GM19468 (cell line): ENCODE measurements around the gene CDH24.
"Not testable (repeated sequence)": the region's sequence is repeated elsewhere in the genome, so short reads cannot be mapped to it uniquely, and the experiment has no call there.

Experiments
- ATAC-seq: cut with Tn5 transposase; IDR thresholded peaks from one replicate; pipeline ENCODE4 v1.9.1; 2021; ENCODE audit warnings: mild to moderate bottlenecking, moderate library complexity, moderate number of reproducible peaks; ENCODE audit not compliant: unreplicated experiment; ENCODE audit errors: extremely low read depth

Gene CDH24

DNA sequence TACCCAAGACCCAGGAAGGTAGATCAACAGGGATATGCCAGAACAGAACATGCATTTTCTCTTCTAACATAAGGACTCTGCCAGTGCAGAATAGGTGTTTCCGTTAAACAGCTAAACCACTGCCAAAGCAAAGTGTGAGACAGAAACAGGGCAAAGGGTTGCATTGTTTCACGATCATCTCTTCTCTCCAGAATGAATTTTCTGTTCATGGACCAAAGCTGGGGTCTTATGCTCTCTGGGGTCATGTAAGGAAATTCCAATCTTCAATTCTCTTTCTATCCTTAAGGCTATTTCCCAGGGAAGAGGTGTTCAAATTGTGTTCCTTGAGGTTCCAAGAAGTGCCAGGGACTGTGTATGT is 33.5 kb downstream of the CDH24 start:
- no peak for ATAC-seq

DNA sequence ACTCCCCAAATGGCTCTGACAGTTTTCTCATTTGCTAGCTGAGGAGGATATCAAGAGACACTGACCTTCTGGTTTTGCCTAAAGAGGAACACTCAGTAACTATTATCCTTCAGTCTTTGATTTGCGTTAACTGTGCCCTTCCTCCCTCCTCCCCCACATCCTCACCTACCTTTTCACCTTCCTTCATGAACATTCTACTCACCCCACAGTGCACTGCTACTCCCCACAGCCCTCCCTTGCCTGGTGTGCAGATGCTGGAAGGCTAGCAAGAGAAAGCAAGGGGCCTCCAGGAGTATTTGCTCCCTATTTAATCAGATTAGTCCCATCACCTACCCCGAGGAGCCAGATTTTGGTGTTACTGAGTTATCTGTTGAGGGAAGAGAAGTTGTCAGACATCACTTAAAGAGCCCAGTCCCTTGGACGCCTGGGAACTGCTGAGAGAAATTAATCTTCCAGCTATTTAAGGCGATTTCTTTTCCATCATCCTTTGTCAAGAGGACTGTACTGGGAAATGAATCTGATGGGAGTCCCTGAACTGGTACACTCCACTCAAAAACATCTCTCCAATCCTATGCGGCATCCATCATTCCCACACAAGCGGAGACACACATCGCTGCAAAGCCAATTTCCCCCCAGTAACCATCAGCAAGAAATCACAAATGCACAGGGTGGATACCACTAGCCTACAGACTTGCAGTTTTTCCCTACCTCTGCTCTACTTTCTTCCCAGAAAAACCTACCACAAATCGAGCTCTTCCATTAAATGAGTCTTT is 34.1 kb downstream of the CDH24 start:
- ATAC-seq: no peak

DNA sequence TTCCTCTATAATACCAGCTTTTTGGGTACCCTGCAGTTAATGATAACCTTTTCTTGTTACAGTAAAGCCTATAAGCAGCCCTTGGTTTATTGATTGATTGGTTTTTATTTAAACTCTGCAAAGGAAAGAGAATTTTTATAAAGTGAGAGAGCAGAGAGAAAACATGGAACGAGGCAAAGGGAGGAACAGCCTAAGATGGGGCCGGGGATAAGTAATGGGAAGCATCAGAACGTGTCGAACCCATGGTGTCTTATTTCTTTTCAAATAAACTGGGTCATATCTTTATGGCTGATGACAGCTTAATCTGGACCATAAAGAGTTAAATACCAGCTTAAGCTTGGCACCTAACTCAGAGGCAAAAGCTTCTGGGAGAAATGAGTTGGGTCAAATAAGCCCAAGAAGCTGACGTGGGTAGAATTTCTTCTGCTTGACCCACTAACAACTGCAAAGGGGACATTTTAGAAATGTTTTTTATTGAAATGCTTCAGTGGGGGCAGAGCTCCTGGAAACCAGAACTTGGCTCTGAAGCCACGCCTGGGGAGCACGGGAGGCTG is 35.4 kb downstream of the CDH24 start:
- ATAC-seq: no peak

DNA sequence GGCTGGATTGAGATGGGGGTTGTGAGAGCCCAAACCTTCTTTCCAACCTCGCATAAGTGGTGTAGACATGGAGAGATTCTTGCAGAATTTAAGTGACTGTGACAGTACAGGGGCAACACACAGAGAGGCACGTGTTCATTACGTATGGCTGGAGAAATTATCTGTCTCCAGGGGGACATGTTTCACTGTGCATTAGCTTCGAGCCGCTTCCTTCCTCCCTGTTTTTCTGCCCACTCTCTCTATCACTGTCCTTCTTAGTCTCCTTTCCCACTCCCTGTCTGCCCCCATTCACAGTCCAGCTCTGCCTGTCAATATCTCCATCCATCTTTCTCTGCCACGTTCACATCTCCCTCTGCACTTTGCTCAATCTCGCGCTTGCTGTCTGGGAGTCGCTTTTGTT is 35.9 kb downstream of the CDH24 start:
- ATAC-seq: no peak

DNA sequence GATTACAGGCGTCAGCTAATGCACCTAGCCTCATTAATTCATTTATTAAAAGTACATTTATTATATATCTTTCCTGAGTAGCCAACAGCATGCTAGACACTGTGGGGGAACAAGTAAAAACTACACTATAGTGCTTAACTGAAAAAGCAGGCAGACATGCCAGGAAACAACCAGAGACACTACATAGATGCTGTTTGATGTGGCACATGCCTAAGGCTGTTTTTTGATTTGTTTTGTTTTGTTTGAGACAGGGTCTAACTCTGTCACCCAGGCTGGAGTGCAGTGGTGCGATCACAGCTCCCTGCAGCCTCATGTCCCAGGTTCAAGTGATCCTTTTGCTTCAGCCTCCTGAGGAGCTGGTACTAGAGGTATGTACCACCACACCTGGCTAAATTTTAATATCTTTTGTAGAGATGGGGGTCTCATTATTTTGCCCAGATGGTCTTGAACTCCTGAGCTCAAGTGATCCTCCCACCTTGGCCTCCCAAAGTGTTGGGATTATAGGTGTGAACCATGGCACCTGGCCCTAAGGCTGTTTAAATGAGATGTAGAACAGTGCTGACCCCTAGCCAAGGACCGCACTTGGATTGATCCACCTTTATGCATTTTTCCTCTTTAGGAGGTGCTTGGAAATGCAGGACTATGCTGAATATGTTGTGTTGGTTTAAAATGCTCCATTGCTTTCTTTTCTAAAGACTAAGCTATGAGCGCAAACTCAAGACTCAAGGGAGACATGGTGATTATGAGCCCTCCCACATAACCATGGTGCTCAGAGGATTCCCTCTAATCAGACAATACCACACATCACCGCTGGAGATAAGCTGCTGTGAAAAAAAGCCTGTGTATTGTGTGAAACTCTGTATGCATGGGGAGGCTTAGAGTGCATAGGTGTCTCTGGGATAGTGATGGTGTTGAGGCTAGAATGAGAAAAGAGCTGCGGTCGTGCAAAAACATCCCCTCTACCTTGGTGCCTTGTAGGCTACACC is 36.9 kb downstream of the CDH24 start:
- ATAC-seq: no peak

DNA sequence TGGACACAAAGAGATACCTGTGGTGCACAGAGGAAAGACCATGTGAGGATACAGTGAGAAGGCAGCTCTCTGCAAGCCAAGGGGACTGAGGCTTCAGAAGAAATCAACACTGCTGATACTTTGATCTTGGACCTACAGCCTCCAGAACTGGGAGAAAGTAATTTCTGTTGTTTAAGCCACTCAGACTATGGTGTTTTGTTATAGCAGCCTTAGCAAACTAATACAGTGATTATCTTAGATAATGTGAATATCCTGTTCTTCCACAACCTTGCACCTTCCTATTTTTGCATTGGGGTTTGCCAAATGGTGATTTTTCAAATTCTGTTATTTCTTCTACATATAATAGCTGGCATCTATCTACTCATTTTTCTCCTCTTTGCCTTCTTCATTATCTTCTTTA is 39.2 kb downstream of the CDH24 start:
- no peak for ATAC-seq

DNA sequence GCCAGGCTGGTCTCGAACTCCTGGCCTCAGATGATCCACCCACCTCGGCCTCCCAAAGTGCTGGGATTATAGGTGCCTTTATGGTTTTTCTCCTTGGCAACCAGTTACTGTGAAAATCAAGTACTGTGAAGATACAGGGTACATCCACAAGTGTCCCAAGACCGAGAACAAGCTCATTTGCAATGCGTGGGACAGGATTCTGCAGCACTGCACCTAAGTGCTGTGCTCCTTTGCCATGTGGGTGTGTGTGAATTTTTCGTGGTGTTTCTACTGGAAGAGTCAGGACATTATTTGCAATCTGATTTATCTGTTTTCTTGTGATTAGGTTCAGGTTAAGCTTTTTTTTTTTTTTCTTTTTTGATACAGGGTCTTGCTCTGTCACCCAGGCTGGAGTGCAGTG is 40.2 kb downstream of the CDH24 start:
- no peak for ATAC-seq

DNA sequence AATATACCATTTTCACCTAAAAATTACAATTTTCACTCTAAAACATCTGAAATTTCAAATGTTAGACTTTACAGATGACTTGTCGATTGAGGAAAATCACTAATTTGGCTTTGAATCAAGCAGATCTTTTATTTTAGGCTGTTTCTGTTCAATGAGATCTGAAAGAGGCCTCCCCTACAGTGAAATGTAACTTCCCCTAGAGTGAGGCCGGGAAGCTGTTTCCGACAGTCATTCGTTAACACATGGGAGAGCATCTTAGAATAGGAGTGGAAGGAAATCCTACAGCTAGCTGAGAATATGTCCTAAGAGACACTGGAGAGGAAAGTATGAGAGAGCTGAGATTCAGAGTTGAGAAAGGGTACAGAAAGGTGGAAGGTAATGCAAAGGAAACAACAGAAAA is 41.7 kb downstream of the CDH24 start:
- no peak for ATAC-seq

DNA sequence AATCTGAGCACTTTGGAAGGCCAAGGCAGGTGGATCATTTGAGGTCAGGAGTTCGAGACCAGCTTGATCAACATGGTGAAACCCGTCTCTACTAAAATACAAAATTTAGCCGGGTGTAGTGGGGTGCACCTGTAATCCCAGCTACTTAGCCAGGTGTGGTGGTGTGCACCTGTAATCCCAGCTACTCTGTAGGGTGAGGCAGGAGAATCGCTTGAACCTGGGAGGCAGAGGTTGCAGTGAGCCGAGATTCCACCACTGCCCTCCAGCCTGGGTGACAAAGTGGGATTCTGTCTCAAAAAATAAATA is 43.6 kb downstream of the CDH24 start:
- ATAC-seq: not testable (repeated sequence)

DNA sequence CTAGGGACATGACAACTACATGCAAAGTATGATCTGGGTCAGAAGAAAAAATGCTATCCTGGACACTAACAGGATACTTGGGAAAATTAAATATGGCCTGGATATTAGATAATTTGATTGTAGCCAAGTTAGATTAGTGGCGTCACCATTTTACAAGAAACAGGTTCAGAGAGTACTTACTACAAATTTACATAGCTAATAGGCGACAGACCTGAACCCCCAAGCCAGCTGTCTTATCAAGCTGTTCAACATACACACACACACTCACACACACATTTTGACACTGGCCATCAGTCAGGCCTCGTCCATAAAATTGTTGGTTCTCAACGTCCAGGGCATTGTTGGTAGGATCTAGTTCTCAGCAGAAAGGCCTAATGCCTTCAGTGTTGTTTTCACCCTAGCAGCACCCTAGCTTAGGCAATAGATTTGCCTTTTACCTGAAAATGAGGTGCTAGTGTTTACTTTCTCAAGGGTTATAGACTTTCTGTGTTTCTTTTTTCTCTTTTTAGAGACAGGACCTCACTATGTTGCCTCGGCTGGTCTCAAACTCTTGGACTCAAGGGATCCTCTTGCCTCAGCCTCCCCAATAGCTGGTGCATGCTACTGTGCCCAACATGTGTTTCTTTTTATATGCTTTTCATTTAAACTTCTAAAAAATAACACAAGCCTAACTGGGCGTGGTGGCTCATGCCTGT is 44.1 kb downstream of the CDH24 start:
- ATAC-seq: no peak

DNA sequence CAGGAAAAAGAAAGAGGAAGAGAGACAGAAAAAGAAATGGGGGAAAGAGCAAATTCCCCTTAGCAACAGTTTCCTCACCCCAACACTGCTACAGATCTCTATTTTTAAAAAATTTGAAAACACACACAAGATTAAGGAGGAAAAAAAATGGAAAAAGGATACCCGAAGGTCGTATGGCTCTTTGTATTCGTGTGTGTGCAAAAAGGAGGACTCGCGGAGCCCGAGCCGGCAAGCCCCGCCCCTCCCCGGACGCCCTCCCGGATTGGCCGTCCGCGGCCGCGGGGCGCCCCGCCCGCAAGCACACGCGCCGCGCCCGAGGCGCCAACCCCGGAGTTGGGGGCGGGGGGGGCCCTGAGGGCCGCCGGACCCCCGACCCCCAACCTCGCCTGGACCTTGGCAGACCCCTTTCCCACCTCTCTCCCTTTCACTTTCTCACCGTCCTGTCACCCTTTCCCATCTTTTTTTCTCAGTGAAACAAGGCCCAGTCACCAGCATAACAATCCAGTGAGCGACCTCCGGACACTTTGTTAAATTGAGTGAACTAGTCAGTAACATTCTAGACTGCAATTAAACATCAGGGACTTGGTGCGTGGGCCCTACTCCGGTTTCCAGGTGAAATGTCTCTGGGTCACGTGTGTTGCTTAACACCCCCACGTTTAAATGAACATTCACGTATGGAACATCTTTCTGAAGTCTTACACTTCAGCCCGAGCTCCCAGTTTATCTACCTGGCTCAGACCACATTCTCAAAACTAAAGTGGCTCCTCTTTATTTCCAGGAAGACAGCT is 47.2 kb downstream of the CDH24 start, which contains the start of gene C14orf93:
TSS of gene C14orf93 (minus strand) at position 205 of the 788 bp plus-strand sequence. CDS start 11,120 bp downstream, outside the sequence.
- ATAC-seq: no peak

DNA sequence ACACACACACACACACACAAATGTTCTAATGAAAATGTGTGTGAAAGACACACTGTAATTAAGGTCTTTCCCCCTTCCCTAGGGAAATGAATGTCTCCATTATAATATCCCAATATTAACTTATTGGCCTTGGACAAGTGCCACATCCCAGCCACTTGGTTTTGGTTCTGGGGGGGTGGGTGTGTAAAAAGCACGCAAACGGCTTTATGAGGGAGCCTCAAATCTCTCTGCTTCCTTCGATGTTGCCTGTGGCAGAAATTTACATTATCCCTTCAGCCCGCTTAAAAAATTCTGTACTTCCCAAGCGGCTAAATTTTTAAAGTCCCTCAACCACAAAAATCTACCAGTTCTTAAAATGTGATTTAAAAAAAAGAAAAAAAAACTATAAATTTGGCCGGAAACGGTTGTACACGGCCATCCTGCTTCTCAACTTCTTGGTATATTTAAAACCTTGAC is 47.8 kb downstream of the CDH24 start:
- no peak for ATAC-seq

DNA sequence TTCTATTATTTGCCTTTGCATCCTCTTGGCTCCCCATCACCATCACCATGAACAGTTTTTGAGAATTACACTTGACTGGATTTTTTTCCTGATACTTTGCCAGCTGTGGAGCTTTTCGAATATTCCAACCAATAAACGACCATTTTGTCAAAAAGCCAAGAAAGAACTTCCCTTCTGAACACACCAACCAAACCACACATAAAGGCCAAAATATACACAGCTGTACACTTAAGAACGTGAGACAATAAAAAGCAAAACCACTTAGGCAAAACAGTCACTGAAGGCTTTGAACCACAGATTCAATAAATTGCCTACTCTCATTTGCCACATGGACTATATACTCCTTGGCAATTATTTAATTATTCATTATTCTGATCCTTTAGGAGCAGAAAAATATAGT is 48.5 kb downstream of the CDH24 start:
- no peak for ATAC-seq

DNA sequence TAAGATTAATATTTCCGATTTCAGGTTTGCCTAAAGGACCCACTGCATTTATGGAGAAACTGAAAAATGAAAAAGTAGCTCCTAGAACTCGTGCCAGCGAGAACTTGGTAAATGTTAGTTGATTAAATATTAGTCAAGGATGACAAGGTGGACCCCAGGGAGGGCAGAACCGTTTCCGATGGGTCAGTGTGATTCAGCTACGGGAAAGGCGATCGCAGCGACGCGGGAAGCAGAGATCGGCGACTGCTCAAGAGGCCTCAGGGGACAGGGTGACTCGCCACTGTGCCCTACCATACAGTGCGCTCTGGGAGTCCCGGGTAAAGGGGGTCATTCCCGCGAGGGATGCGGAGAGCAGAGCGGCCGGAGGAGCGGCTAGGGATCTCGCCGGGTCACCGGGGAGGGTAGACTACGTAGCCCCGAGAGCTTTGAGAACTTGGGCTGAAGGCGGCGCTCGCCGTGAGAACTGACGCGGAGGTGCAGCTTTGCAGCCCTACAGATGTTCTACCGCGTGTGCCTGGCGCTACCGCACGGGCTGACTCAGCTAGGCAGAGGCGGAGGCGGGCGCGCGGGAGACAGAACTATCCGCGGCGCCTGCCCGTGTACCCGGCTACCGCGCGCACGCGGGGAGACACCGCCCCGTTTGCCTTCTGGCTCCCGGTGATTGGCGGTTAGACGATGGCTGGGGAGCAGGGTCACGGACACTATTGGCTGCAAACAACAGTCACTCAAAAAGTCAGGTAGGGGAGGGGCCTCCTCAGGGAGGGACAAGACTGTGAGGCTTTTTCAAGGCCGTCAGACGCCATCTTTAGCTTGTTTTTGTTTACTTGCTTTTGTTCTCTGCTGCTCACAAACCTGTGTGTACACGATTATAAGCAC is 50.5 kb downstream of the CDH24 start:
- peak; percentile 94 for ATAC-seq

DNA sequence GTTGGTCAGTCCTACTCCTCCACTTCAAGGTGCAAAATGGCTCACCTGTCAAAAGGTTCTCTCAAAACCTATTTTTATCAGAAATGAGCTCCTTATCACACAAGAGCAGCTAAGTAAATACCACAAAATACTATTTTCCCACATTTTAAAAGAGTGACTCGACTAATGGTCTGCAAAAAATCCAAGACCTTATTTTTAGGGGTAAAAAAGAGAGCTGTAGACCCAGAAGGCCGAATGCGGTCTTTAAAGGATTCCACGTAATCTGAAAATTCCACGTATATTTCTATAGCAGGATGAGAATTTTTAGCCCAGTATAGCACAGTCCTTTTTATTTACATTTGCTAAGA is 51.2 kb downstream of the CDH24 start:
- ATAC-seq: no peak

DNA sequence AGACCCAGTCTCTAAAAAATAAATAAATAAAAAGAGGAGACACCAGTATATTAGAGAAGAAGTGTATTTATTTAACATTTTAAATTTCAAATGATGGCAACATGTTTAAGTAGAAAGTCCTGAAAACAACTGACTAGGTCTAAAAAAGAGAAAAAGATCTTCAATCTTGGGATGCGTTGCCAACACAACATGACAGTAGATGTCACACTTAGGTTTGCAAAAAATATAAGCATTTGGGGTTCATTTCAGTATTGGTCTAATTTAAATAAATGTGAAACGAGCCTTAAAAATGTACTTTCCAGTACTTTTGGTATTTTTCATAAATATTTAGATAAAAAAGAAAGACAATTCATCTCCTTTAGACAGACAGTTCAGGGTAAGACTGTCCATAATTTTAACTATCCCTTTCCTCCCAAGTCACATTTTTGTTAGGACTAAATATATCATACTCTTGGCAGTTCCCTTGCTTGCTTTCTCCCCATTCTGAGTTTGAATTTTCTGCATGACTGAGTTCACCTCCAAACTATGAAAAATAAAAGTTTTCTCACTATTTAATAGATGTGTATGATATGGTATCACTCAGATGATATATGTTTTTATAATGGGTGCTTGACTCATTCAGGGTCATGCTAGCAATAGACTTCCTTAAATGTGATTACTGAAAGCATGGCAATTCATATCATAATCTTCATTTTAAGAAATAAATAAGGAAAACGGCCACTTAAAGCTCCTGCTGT is 51.7 kb downstream of the CDH24 start:
- ATAC-seq: no peak

DNA sequence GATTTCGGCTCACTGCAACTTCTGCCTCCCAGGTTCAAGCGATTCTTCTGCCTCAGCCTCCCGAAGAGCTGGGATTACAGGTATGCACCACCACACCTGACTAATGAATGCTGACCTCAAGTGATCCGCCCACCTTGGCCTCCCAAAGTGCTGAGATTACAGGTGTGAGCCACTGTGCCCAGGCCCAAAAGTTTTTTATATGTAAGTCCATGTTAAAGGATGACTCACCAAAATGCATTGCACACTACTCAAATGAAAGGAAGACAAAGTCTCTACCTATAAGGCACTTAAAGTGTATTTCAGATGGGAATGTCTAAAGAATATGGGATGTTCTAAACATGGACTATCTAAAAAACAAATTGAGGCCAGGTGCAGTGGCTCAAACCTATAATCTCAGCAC is 53.0 kb downstream of the CDH24 start:
- ATAC-seq: not testable (repeated sequence)

DNA sequence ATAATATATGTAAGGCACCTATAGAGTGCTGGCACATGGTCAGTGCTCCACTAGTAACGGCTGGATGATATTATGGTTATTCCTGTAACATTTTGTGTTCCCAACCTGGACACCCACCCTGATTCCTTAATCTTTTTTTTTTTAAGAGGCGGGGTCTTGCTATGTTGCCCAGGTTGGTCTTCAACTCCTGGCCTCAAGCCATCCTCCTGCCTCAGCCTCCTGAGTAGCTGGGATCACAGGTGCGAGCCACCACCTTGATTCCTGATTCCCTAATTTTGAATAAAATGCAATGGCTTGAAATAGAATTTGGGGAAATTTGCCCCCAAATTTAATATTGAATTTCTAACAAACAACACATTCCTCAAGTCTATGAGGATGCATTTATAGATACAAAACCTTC is 54.7 kb downstream of the CDH24 start:
- no peak for ATAC-seq
